AG04450 (cell line): ENCODE measurements around the gene PCDH18. TPM values are rescaled to one million over a fixed set of nuclear protein-coding genes. Genes with fewer than 3 reads are reported as not detected.

Experiments used
- CTCF ChIA-PET: fragments of 300-600, 350-600 bp; formaldehyde crosslinking; extraction: SDS; loops from one replicate; lab custom pipeline; 2022; ENCODE audit warnings: antibody characterized with exemption, inconsistent platforms; lab: Charles Lee
- POLR2A ChIA-PET: fragments of 350-600 bp; formaldehyde crosslinking; extraction: SDS; loops from one replicate; lab custom pipeline; 2021; ENCODE audit warnings: antibody characterized with exemption, inconsistent platforms; lab: Yijun Ruan, JAX
- DNase-seq: peaks from one replicate; pipeline ENCODE4 v3.0.0-alpha.2; 2011; ENCODE audit warnings: low read depth, low spot score
- H3K27ac ChIP-seq: one replicate; pipeline ENCODE4 v1.5.1; 2012; ENCODE audit warnings: low read depth, low read length, control low read depth
- H3K27me3 ChIP-seq: one replicate; pipeline ENCODE4 v1.6.0; 2012; ENCODE audit warnings: low read length; ENCODE audit not compliant: control insufficient read depth, insufficient read depth
- H3K4me3 ChIP-seq: 2 replicates; pipeline ENCODE4 v1.5.1; 2011; ENCODE audit warnings: mild to moderate bottlenecking, low read depth, low read length, control low read depth
- H3K9me3 ChIP-seq: 2 replicates; pipeline ENCODE4 v1.5.1; 2012; ENCODE audit warnings: low read length; ENCODE audit not compliant: control insufficient read depth, insufficient read depth
- CTCF ChIP-seq: IDR thresholded peaks from 2 replicates; pipeline ENCODE4 v1.5.1; 2011; ENCODE audit warnings: low read depth, low read length, control low read depth, inconsistent platforms
- polyA minus RNA-seq: library from RNA; depleted of rRNA, polyadenylated mRNA; stranded (reverse); fragments of >200 nt; gene quantifications from 2 replicates; pipeline ENCODE4 v1.2.3, GENCODE V29; 2011; rRNA and poly(A)+ RNA removed
- polyA plus RNA-seq: library from polyadenylated mRNA; depleted of rRNA; stranded (reverse); fragments of >200 nt; gene quantifications from 2 replicates; pipeline ENCODE4 v1.2.3, GENCODE V29; 2011; rRNA removed

The PCDH18 gene
- polyA plus RNA-seq (204 and 255 TPM in 2 replicates), polyA minus RNA-seq (496 and 512 TPM in 2 replicates)

- H3K27me3 ChIP-seq = no peaks in the 10 kb centered on the region
- ChIA-PET CTCF (interaction anchor here (0.6 to 2.0 kb wide), 20 partner anchors 8 to 1148 kb away, joined by 3 to 7 read pairs (median 4); no protein-coding TSS in a partner anchor), POLR2A (interaction anchor here (0.6 to 3.5 kb wide), 22 partner anchors 8 to 710 kb away, joined by 3 to 21 read pairs (median 4); partner anchors contain the start of gene SLC7A11)
Measured at GRCh38 chr4:137531986-137532868, at the start of gene PCDH18. PCDH18 (minus strand) TSS chr4:137532494; CDS start chr4:137532088, 406 bp downstream.

GRCh38 chr4:137576446-137576845, 44.2 kb upstream of the PCDH18 start:
- ChIA-PET CTCF (interaction anchor here (0.7 kb wide), 1 partner anchor 855 kb away, joined by 3 read pairs; no protein-coding TSS in a partner anchor), POLR2A (no interaction called here)
- no peaks in the 10 kb centered on the region; the same call in 1 of the 2 replicates for H3K9me3 ChIP-seq
- H3K27me3 ChIP-seq = no peaks in the 10 kb centered on the region
- H3K27ac ChIP-seq = no peak overlapping the region
- no peak for TF ChIP-seq CTCF
- H3K4me3 ChIP-seq = no peak overlapping the region
- DNase-seq = no peak

More at GRCh38 chr4:137531986-137532868, at the start of gene PCDH18:
- Histone ChIP-seq H3K27ac (peak within 1 kb of the TSS; percentile 65), H3K9me3 (no peaks in the 10 kb centered on the region), H3K4me3 (peak within 1 kb of the TSS; percentile 77)
- DNase-seq = peak; percentile 97
- TF ChIP-seq CTCF = no peak

- Histone ChIP-seq H3K4me3 (no peak overlapping the region), H3K9me3 (no peaks in the 10 kb centered on the region; the same call in 1 of the 2 replicates), H3K27ac (no peak overlapping the region), H3K27me3 (no peaks in the 10 kb centered on the region)
- TF ChIP-seq CTCF = no peak
- ChIA-PET CTCF (no interaction called here), POLR2A (no interaction called here)
- DNase-seq = no peak
Measured at GRCh38 chr4:137572647-137573046, 40.4 kb upstream of the PCDH18 start.

- no peaks in the 10 kb centered on the region; the same call in 1 of the 2 replicates for H3K9me3 ChIP-seq
- no peak overlapping the region for H3K27ac ChIP-seq
- H3K4me3 ChIP-seq = no peak overlapping the region
- TF ChIP-seq CTCF = no peak
- ChIA-PET CTCF (no interaction called here), POLR2A (no interaction called here)
- no peak for DNase-seq
- no peaks in the 10 kb centered on the region for H3K27me3 ChIP-seq
Measured at GRCh38 chr4:137572163-137572562, 39.9 kb upstream of the PCDH18 start.
